ENCODE measurements around the gene FATE1.

Gene FATE1

GRCh38 chrX:151726751-151727150 is 10.9 kb downstream of the FATE1 start:
- no peak overlapping the region for H3K27ac ChIP-seq

DNA sequence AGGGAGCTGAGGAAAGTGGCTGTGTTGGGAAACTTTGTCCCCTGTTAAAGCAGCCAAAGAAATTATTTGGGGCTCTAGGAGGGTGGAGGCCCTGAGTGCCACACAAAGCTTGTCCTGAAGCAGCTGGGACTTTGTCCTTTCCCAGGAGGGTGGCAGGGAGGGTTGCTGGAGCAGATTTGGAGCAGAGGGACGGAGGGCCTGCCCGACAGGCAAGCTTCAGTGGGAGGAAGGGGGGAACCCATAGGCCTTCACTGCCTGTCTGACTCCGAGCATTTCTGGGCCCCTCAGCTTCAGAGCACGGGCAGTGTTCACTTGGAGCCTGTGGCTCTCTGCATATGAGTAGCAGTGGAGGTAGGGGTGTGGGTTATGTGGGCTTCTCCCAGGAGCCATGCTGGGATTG is 11.5 kb downstream of the FATE1 start:
- H3K4me3 ChIP-seq, result no peak overlapping the region
- no peaks in the 10 kb centered on the region for H3K36me3 ChIP-seq (ENCODE audit: insufficient read depth, low read length)
- TF ChIP-seq FOXP2 (optimal IDR thresholded peaks at IDR 0.05; ENCODE audit: control extremely low read depth, extremely low read length, insufficient read depth) (no peak), EZH2 (IDR thresholded peaks at IDR 0.05) (no peak), POLR2AphosphoS5 (IDR thresholded peaks at IDR 0.05; ENCODE audit: borderline replicate concordance, low read depth, low read length) (no peak)
- H3K9ac ChIP-seq (ENCODE audit: insufficient read length), result no peak overlapping the region
- DNase-seq (ENCODE audit: low read depth, low spot score), result no peak
- H3K27ac ChIP-seq, result no peak overlapping the region
- no peaks in the 10 kb centered on the region for H3K9me3 ChIP-seq (ENCODE audit: low read depth, low read length)

More at GRCh38 chrX:151726751-151727150, 10.9 kb downstream of the FATE1 start:
- H3K9me3 ChIP-seq (ENCODE audit: low read depth, low read length), result no peaks in the 10 kb centered on the region
- no peak for TF ChIP-seq FOXP2 (optimal IDR thresholded peaks at IDR 0.05; ENCODE audit: control extremely low read depth, extremely low read length, insufficient read depth)
- TF ChIP-seq EZH2 (IDR thresholded peaks at IDR 0.05), result no peak
- H3K9ac ChIP-seq (ENCODE audit: insufficient read length), result no peak overlapping the region
- H3K36me3 ChIP-seq (ENCODE audit: insufficient read depth, low read length), result no peaks in the 10 kb centered on the region
- DNase-seq (ENCODE audit: low read depth, low spot score), result no peak
- no peak overlapping the region for H3K4me3 ChIP-seq

- H3K36me3 ChIP-seq (ENCODE audit: insufficient read depth, low read length), result no peaks in the 10 kb centered on the region
- no peak overlapping the region for H3K27ac ChIP-seq
- DNase-seq (ENCODE audit: low read depth, low spot score), result no peak
- TF ChIP-seq FOXP2 (optimal IDR thresholded peaks at IDR 0.05; ENCODE audit: control extremely low read depth, extremely low read length, insufficient read depth), result no peak
- no peak for TF ChIP-seq POLR2AphosphoS5 (IDR thresholded peaks at IDR 0.05; ENCODE audit: borderline replicate concordance, low read depth, low read length)
- no peak for TF ChIP-seq EZH2 (IDR thresholded peaks at IDR 0.05)
- no peaks in the 10 kb centered on the region for H3K9me3 ChIP-seq (ENCODE audit: low read depth, low read length)
- H3K9ac ChIP-seq (ENCODE audit: insufficient read length), result no peak overlapping the region
- H3K4me3 ChIP-seq, result no peak overlapping the region
These were observed 13.4 kb downstream of the FATE1 start for GRCh38 chrX:151729056-151729725.

- Histone ChIP-seq H3K36me3 (ENCODE audit: insufficient read depth, low read length) (no peaks in the 10 kb centered on the region), H3K9ac (ENCODE audit: insufficient read length) (no peak within 1 kb of the TSS), H3K9me3 (ENCODE audit: low read depth, low read length) (no peaks in the 10 kb centered on the region), H3K27ac (no peak within 1 kb of the TSS), H3K4me3 (no peak within 1 kb of the TSS)
- DNase-seq (ENCODE audit: low read depth, low spot score), result no peak
- TF ChIP-seq EZH2 (IDR thresholded peaks at IDR 0.05) (no peak), POLR2AphosphoS5 (IDR thresholded peaks at IDR 0.05; ENCODE audit: borderline replicate concordance, low read depth, low read length) (no peak), FOXP2 (optimal IDR thresholded peaks at IDR 0.05; ENCODE audit: control extremely low read depth, extremely low read length, insufficient read depth) (no peak)
These were observed 18.6 kb downstream of the FATE1 start, which contains the start of gene CNGA2 for GRCh38 chrX:151734446-151734845. Gene CNGA2 (plus strand): TSS chrX:151734746. CDS start chrX:151738484, 3,738 bp downstream.

DNA sequence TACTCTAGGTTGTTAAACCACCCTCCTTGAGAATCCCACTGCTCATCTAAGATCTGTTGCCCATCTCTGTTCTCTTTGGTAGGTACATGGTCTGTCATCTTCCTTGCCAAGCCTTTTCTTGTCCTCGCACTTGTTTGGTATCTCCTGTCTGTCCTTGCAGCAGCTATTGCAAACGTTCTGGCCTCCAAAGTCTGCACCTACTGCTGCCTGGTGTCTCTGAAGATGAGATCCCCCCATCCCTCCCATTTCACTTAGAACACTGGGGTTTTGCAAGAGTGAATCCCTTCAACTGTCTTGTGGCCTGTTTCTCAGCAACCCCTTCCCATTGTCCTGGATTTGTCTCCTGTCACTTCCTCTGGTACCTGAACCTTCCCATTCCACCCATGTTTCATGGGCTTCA is 19.4 kb downstream of the FATE1 start:
- TF ChIP-seq EZH2 (IDR thresholded peaks at IDR 0.05), result no peak
- TF ChIP-seq FOXP2 (optimal IDR thresholded peaks at IDR 0.05; ENCODE audit: control extremely low read depth, extremely low read length, insufficient read depth), result no peak
- no peak for TF ChIP-seq POLR2AphosphoS5 (IDR thresholded peaks at IDR 0.05; ENCODE audit: borderline replicate concordance, low read depth, low read length)
- DNase-seq (ENCODE audit: low read depth, low spot score), result no peak
- H3K4me3 ChIP-seq, result no peak overlapping the region
- no peaks in the 10 kb centered on the region for H3K36me3 ChIP-seq (ENCODE audit: insufficient read depth, low read length)
- no peaks in the 10 kb centered on the region for H3K9me3 ChIP-seq (ENCODE audit: low read depth, low read length)
- H3K27ac ChIP-seq, result no peak overlapping the region
- no peak overlapping the region for H3K9ac ChIP-seq (ENCODE audit: insufficient read length)

GRCh38 chrX:151736685-151737084 is 20.9 kb downstream of the FATE1 start:
- H3K9me3 ChIP-seq (ENCODE audit: low read depth, low read length), result no peaks in the 10 kb centered on the region
- no peak overlapping the region for H3K9ac ChIP-seq (ENCODE audit: insufficient read length)
- DNase-seq (ENCODE audit: low read depth, low spot score), result no peak
- TF ChIP-seq EZH2 (IDR thresholded peaks at IDR 0.05), result no peak
- no peak for TF ChIP-seq FOXP2 (optimal IDR thresholded peaks at IDR 0.05; ENCODE audit: control extremely low read depth, extremely low read length, insufficient read depth)
- no peak for TF ChIP-seq POLR2AphosphoS5 (IDR thresholded peaks at IDR 0.05; ENCODE audit: borderline replicate concordance, low read depth, low read length)
- no peak overlapping the region for H3K27ac ChIP-seq
- no peaks in the 10 kb centered on the region for H3K36me3 ChIP-seq (ENCODE audit: insufficient read depth, low read length)
- no peak overlapping the region for H3K4me3 ChIP-seq

GRCh38 chrX:151737494-151737893 is 21.7 kb downstream of the FATE1 start:
- no peaks in the 10 kb centered on the region for H3K9me3 ChIP-seq (ENCODE audit: low read depth, low read length)
- no peak for TF ChIP-seq EZH2 (IDR thresholded peaks at IDR 0.05)
- TF ChIP-seq FOXP2 (optimal IDR thresholded peaks at IDR 0.05; ENCODE audit: control extremely low read depth, extremely low read length, insufficient read depth), result no peak
- TF ChIP-seq POLR2AphosphoS5 (IDR thresholded peaks at IDR 0.05; ENCODE audit: borderline replicate concordance, low read depth, low read length), result no peak
- no peak for DNase-seq (ENCODE audit: low read depth, low spot score)
- no peak overlapping the region for H3K27ac ChIP-seq
- H3K36me3 ChIP-seq (ENCODE audit: insufficient read depth, low read length), result no peaks in the 10 kb centered on the region
- no peak overlapping the region for H3K9ac ChIP-seq (ENCODE audit: insufficient read length)
- H3K4me3 ChIP-seq, result no peak overlapping the region

- TF ChIP-seq EZH2 (IDR thresholded peaks at IDR 0.05), result no peak
- TF ChIP-seq FOXP2 (optimal IDR thresholded peaks at IDR 0.05; ENCODE audit: control extremely low read depth, extremely low read length, insufficient read depth), result no peak
- TF ChIP-seq POLR2AphosphoS5 (IDR thresholded peaks at IDR 0.05; ENCODE audit: borderline replicate concordance, low read depth, low read length), result no peak
- Histone ChIP-seq H3K9ac (ENCODE audit: insufficient read length) (no peak overlapping the region), H3K36me3 (ENCODE audit: insufficient read depth, low read length) (no peaks in the 10 kb centered on the region), H3K4me3 (no peak overlapping the region), H3K9me3 (ENCODE audit: low read depth, low read length) (no peaks in the 10 kb centered on the region), H3K27ac (no peak overlapping the region)
- DNase-seq (ENCODE audit: low read depth, low spot score), result no peak
These were observed 22.9 kb downstream of the FATE1 start for GRCh38 chrX:151738751-151739150.

DNA sequence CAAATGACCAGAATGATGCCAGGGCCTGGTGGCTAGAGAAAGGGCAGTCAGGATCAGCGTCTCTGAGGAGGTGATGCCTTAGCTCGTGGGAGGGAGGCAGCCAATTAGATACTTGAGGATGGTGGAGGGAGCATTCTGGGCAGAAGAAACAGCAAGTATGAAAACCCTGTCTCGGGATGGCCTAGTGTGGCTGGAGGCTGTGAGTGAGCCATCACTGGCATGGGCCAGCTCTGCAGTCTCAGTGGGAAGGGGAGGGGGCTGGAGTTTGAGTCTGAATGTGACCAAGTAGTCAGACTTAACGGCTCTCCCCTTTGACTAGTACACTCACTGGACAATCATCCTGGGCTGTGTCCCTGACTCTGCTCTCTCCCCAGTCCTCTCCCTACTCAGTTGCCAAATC is 25.8 kb downstream of the FATE1 start:
- no peak overlapping the region for H3K9ac ChIP-seq (ENCODE audit: insufficient read length)
- H3K4me3 ChIP-seq, result no peak overlapping the region
- no peak overlapping the region for H3K27ac ChIP-seq
- TF ChIP-seq POLR2AphosphoS5 (IDR thresholded peaks at IDR 0.05; ENCODE audit: borderline replicate concordance, low read depth, low read length) (no peak), FOXP2 (optimal IDR thresholded peaks at IDR 0.05; ENCODE audit: control extremely low read depth, extremely low read length, insufficient read depth) (no peak), EZH2 (IDR thresholded peaks at IDR 0.05) (no peak)
- H3K9me3 ChIP-seq (ENCODE audit: low read depth, low read length), result no peaks in the 10 kb centered on the region
- no peak for DNase-seq (ENCODE audit: low read depth, low spot score)
- H3K36me3 ChIP-seq (ENCODE audit: insufficient read depth, low read length), result no peaks in the 10 kb centered on the region

Measured in SK-N-MC (cell line).